K562 (cell line): ENCODE results near the gene UBQLNL. TPM values are rescaled to one million over a fixed set of nuclear protein-coding genes. Genes with fewer than 3 reads are reported as not detected.

Source experiments
- ATAC-seq: fragments of 200-7000 bp; cut with Tn5 transposase; 3 replicates; pipeline ENCODE4 v1.9.1; 2020; ENCODE audit warnings: moderate library complexity
- BruUV-seq: library from RNA; stranded (reverse); fragments of 400-500 nt; replicated peaks from 2 replicates; lab custom pipeline; 2021; lab: Mats Ljungman, UMichigan
- CTCF ChIA-PET: fragments of 300-600 bp; formaldehyde crosslinking; extraction: SDS; loops from one replicate; lab custom pipeline; 2021; ENCODE audit warnings: low intra/inter-chr PET ratio; lab: Yijun Ruan, JAX
- POLR2A ChIA-PET: fragments of 300-600, 350-650 bp; sonication (Branson Sonifier 250); formaldehyde crosslinking; extraction: SDS; loops from one replicate; lab custom pipeline; 2021; ENCODE audit warnings: antibody characterized with exemption, inconsistent platforms; lab: Yijun Ruan, JAX
- DNase-seq, 4 experiments: peaks; one replicate each; pipeline versions ENCODE4 v3.0.0 to v3.0.0-alpha.2; 2011 to 2018; ENCODE audit warnings: low spot score in 3 of 4, mixed read lengths in 3 of 4; ENCODE audit errors: extremely low read depth in 1 of 4
- FAIRE-seq: peaks from 2 replicates; lab custom pipeline; 2011; peaks lifted over from hg19 to GRCh38; lab: Jason Lieb, UNC
- H2AFZ ChIP-seq: 2 replicates; pipeline ENCODE4 v1.6.0; 2011; ENCODE audit warnings: low read depth, low read length, control low read depth, inconsistent platforms
- H3K27ac ChIP-seq: fragments of 200-600 bp; 3 replicates; pipeline ENCODE4 v1.8.0; 2011; ENCODE audit warnings: low read depth, mild to moderate bottlenecking, control low read depth, inconsistent platforms, low read length, moderate library complexity, mixed read lengths; ENCODE audit errors: extremely low read depth
- H3K27me3 ChIP-seq, 2 experiments: fragments of 300-600 bp in 1 of 2; 2 replicates in 1 of 2; 3 replicates in 1 of 2; pipeline versions ENCODE4 v1.6.0 to v1.8.0; 2011; ENCODE audit warnings: inconsistent platforms in 2 of 2, low read length in 2 of 2, mild to moderate bottlenecking in 1 of 2, mixed read lengths in 1 of 2, moderate library complexity in 1 of 2; ENCODE audit not compliant: control insufficient read depth in 2 of 2, insufficient read depth in 2 of 2
- H3K36me3 ChIP-seq: fragments of 300-600 bp; 3 replicates; pipeline ENCODE4 v1.8.0; 2011; ENCODE audit warnings: mild to moderate bottlenecking, low read length, inconsistent platforms; ENCODE audit not compliant: control insufficient read depth, insufficient read depth
- H3K4me1 ChIP-seq, 2 experiments: fragments of 200-600 bp in 1 of 2; replicated peaks in 1 of 2; 2 replicates in 1 of 2; 3 replicates in 1 of 2; pipeline versions ENCODE4 v1.5.1 to v1.8.0; 2011; ENCODE audit warnings: inconsistent platforms in 2 of 2, low read length in 2 of 2, mild to moderate bottlenecking in 1 of 2, mixed read lengths in 1 of 2, moderate library complexity in 1 of 2; ENCODE audit not compliant: control insufficient read depth in 2 of 2, insufficient read depth in 2 of 2
- H3K4me2 ChIP-seq: 2 replicates; pipeline ENCODE4 v1.6.1; 2011; ENCODE audit warnings: low read length, control low read depth, inconsistent platforms, mixed read lengths; ENCODE audit not compliant: insufficient read depth
- H3K4me3 ChIP-seq: fragments of 200-600 bp; sonication (generic), shearing (Covaris generic); 2 replicates; pipeline ENCODE4 v1.5.1; 2016; ENCODE audit warnings: control low read depth, inconsistent platforms
- H3K79me2 ChIP-seq: fragments of 200-600 bp; 3 replicates; pipeline ENCODE4 v1.8.0; 2011; ENCODE audit warnings: low read length, inconsistent platforms; ENCODE audit not compliant: control insufficient read depth, insufficient read depth
- H3K9ac ChIP-seq, 2 experiments: 2 replicates each; pipeline versions ENCODE4 v1.6.0 to v1.6.1; 2011; ENCODE audit warnings: low read depth in 2 of 2, low read length in 2 of 2, control low read depth in 1 of 2, inconsistent platforms in 1 of 2, mild to moderate bottlenecking in 1 of 2, mixed read lengths in 1 of 2; ENCODE audit not compliant: insufficient read depth in 1 of 2
- H3K9me1 ChIP-seq: one replicate; pipeline ENCODE4 v1.6.0; 2011; ENCODE audit warnings: inconsistent platforms, mild to moderate bottlenecking, low read length, moderate library complexity; ENCODE audit not compliant: control insufficient read depth, insufficient read depth
- H3K9me3 ChIP-seq: replicated peaks from 2 replicates; pipeline ENCODE4 v1.5.1; 2011; ENCODE audit warnings: low read depth, low read length, inconsistent platforms; ENCODE audit not compliant: control insufficient read depth, insufficient read depth
- H4K20me1 ChIP-seq: replicated peaks from 2 replicates; pipeline ENCODE4 v1.6.1; 2011; ENCODE audit warnings: low read length, inconsistent platforms, mixed read lengths; ENCODE audit not compliant: control insufficient read depth, insufficient read depth
- ATF7 ChIP-seq: fragments of 450-650 bp; IDR thresholded peaks from 2 replicates; pipeline ENCODE4 v1.7.1; 2014; ENCODE audit warnings: mild to moderate bottlenecking, moderate library complexity
- EWSR1 ChIP-seq: fragments of 450-650 bp; IDR thresholded peaks from 2 replicates; pipeline ENCODE4 v1.6.1; 2018; ENCODE audit warnings: borderline replicate concordance, mild to moderate bottlenecking, low read depth, moderate library complexity; ENCODE audit not compliant: partially characterized antibody
- NFATC3 ChIP-seq: fragments of 450-650 bp; IDR thresholded peaks from 2 replicates; pipeline ENCODE4 v1.6.1; 2017; ENCODE audit warnings: mild to moderate bottlenecking
- NFRKB ChIP-seq: fragments of 450-650 bp; IDR thresholded peaks from 2 replicates; pipeline ENCODE4 v1.6.1; 2016; ENCODE audit warnings: low read depth
- NUFIP1 ChIP-seq: fragments of 450-650 bp; IDR thresholded peaks from 2 replicates; pipeline ENCODE4 v1.6.1; 2018; ENCODE audit not compliant: partially characterized antibody
- PHF8 ChIP-seq: fragments of 200-600 bp; sonication (generic); IDR thresholded peaks from 2 replicates; pipeline ENCODE4 v1.6.1; 2012; ENCODE audit warnings: mixed run types, mild to moderate bottlenecking, inconsistent platforms, low read length, moderate library complexity, borderline replicate concordance
- TEAD2 ChIP-seq: fragments of 450-650 bp; IDR thresholded peaks from 2 replicates; pipeline ENCODE4 v1.6.1; 2016; ENCODE audit warnings: missing genetic modification characterization, control low read depth, missing compliant biosample characterization
- XRCC4 ChIP-seq: IDR thresholded peaks from one replicate; pipeline ENCODE4 v1.6.1; 2011; ENCODE audit not compliant: insufficient read depth, insufficient read length; ENCODE audit errors: extremely low read depth
- ZNF12 ChIP-seq: sonication (generic); formaldehyde crosslinking; IDR thresholded peaks from 2 replicates; pipeline ENCODE4 v1.4.0; 2020; ENCODE audit warnings: mild to moderate bottlenecking, missing genetic modification reagents
- ZNF146 ChIP-seq: IDR thresholded peaks from one replicate; pipeline ENCODE4 v1.6.1; 2018; ENCODE audit warnings: missing compliant biosample characterization; ENCODE audit not compliant: unreplicated experiment
- WGBS: fragments of 100-300 bp; shearing (Covaris generic); methylation state at CpG from one replicate; pipeline ENCODE4 v1.1.6; 2016; ENCODE audit warnings: low coverage, mixed read lengths; ENCODE audit not compliant: insufficient coverage; ENCODE audit errors: missing lambda C conversion rate; 5-methylcytosine and 5-hydroxymethylcytosine counted together
- in situ Hi-C: fragments of 300-500 bp; cut with MboI; formaldehyde crosslinking; loops from 4 replicates; pipeline ENCODE4 v1.15.0; 2018; ENCODE audit warnings: inconsistent platforms, mixed read lengths
- intact Hi-C: fragments of 100-400 bp; cut with micrococcal nuclease; formaldehyde crosslinking; loops from 2 replicates; pipeline ENCODE4 v1.14.2; 2022
- polyA plus RNA-seq, 8 experiments: library from polyadenylated mRNA; depleted of rRNA in 4 of 8; stranded (reverse) in 5 of 8; unstranded in 3 of 8; fragments of >200 nt; fragmentation: Nextera tagmentation in 2 of 8; fragmentation: Illumina TruSeq in 1 of 8; extraction: Ambion mirVana in 2 of 8; extraction: Trizol in 1 of 8; gene quantifications; 2 replicates each; pipeline versions ENCODE4 v1.2.1 to v1.2.3, GENCODE V29; 2011 to 2014; ENCODE audit warnings: inconsistent platforms in 1 of 8, missing spikeins in 1 of 8
- total RNA-seq, 7 experiments: library from RNA; depleted of rRNA in 6 of 7; stranded (reverse); fragments of >200 nt in 6 of 7; fragmentation: Illumina TruSeq in 2 of 7; extraction: Trizol in 2 of 7; gene quantifications; 2 replicates each; pipeline versions ENCODE4 v1.2.1 to v1.2.3, GENCODE V29; 2011 to 2021; ENCODE audit warnings: low replicate concordance in 1 of 7
- TF ChIP-seq, protein P1 (sequence below): sonication (generic); formaldehyde crosslinking; IDR thresholded peaks from 2 replicates; pipeline ENCODE4 v1.8.1; 2023; ENCODE audit warnings: missing genetic modification reagents, mild to moderate bottlenecking, borderline replicate concordance
- TF ChIP-seq, protein P2 (sequence below), 2 experiments: IDR thresholded peaks in 1 of 2; conservative IDR thresholded peaks in 1 of 2; 2 replicates each; pipeline ENCODE4 v1.6.1; 2016; ENCODE audit warnings: low read depth in 2 of 2, mild to moderate bottlenecking in 1 of 2, missing compliant biosample characterization in 1 of 2, missing genetic modification characterization in 1 of 2, moderate library complexity in 1 of 2
- TF ChIP-seq, protein P3 (sequence below): sonication (generic); formaldehyde crosslinking; IDR thresholded peaks from 2 replicates; pipeline ENCODE4 v1.8.0; 2022; ENCODE audit warnings: mild to moderate bottlenecking, missing genetic modification reagents

Gene UBQLNL
- total and polyA plus RNA-seq, 9 of the 15 experiments (the other 6 are each of a cell fraction or from before 2014, with no cell fraction given), result 0.07 to 0.27 (median 0.14) TPM

DNA sequence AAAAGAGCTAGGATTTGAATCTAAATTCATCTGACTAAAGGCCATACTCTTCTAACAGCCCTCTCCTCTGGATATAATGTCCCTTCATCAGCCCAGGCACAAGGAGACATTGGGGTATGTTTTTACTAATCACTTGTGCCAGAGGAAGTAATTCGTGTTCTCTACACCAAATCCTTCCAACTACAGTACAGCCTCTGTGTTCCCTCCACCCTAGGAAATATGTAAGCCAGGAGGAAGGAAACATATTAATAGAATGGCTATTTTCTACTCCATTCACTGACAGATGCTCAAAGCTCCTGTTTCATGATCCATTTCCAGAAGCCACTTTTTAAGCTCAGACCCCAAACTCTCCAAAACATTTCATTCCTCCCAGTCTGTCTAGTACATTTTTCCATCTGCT lies 12.0 kb upstream of the UBQLNL start:
- 9% methylated on average over 1 of the region's 1 CpG for WGBS
- FAIRE-seq, result no peak
- ChIA-PET POLR2A (interaction anchor here (0.9 to 1.3 kb wide), 3 partner anchors 11 to 42 kb away, joined by 3 to 17 read pairs (median 3); no protein-coding TSS in a partner anchor), CTCF (no interaction called here)
- Histone ChIP-seq H3K79me2 (no peaks in the 10 kb centered on the region), H3K9me3 (no peaks in the 10 kb centered on the region), H3K9me1 (no peaks in the 10 kb centered on the region), H4K20me1 (no peaks in the 10 kb centered on the region), H3K4me3 (no peak overlapping the region), H3K4me1 (peaks cover 0 to 26% of the 10 kb centered on the region in 2 experiments; a peak in 4 of 5 replicates), H2AFZ (no peak overlapping the region), H3K27ac (no peak overlapping the region), H3K27me3 (peaks cover 0 to 7% of the 10 kb centered on the region in 2 experiments; a peak in 1 of 5 replicates), H3K36me3 (no peaks in the 10 kb centered on the region), H3K4me2 (no peak overlapping the region), H3K9ac (no peak overlapping the region)
- no peak for DNase-seq
- in situ Hi-C loops, result no loop called here
- no TSS peak for BruUV-seq
- ATAC-seq, result no peak
- intact Hi-C loops, result no loop called here
- TF ChIP-seq EWSR1, result no peak
- TF ChIP-seq, protein P1, sequence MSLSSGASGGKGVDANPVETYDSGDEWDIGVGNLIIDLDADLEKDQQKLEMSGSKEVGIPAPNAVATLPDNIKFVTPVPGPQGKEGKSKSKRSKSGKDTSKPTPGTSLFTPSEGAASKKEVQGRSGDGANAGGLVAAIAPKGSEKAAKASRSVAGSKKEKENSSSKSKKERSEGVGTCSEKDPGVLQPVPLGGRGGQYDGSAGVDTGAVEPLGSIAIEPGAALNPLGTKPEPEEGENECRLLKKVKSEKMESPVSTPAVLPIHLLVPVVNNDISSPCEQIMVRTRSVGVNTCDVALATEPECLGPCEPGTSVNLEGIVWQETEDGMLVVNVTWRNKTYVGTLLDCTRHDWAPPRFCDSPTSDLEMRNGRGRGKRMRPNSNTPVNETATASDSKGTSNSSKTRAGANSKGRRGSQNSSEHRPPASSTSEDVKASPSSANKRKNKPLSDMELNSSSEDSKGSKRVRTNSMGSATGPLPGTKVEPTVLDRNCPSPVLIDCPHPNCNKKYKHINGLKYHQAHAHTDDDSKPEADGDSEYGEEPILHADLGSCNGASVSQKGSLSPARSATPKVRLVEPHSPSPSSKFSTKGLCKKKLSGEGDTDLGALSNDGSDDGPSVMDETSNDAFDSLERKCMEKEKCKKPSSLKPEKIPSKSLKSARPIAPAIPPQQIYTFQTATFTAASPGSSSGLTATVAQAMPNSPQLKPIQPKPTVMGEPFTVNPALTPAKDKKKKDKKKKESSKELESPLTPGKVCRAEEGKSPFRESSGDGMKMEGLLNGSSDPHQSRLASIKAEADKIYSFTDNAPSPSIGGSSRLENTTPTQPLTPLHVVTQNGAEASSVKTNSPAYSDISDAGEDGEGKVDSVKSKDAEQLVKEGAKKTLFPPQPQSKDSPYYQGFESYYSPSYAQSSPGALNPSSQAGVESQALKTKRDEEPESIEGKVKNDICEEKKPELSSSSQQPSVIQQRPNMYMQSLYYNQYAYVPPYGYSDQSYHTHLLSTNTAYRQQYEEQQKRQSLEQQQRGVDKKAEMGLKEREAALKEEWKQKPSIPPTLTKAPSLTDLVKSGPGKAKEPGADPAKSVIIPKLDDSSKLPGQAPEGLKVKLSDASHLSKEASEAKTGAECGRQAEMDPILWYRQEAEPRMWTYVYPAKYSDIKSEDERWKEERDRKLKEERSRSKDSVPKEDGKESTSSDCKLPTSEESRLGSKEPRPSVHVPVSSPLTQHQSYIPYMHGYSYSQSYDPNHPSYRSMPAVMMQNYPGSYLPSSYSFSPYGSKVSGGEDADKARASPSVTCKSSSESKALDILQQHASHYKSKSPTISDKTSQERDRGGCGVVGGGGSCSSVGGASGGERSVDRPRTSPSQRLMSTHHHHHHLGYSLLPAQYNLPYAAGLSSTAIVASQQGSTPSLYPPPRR (CRISPR knock-in tag), result no peak
- no peak for TF ChIP-seq ZNF146 (CRISPR knock-in tag)
- no peak for TF ChIP-seq NUFIP1
- TF ChIP-seq XRCC4, result no peak
- no peak for TF ChIP-seq PHF8
- TF ChIP-seq ATF7, result no peak
- TF ChIP-seq ZNF12 (CRISPR knock-in tag), result no peak
- no peak for TF ChIP-seq TEAD2
- TF ChIP-seq, protein P2, sequence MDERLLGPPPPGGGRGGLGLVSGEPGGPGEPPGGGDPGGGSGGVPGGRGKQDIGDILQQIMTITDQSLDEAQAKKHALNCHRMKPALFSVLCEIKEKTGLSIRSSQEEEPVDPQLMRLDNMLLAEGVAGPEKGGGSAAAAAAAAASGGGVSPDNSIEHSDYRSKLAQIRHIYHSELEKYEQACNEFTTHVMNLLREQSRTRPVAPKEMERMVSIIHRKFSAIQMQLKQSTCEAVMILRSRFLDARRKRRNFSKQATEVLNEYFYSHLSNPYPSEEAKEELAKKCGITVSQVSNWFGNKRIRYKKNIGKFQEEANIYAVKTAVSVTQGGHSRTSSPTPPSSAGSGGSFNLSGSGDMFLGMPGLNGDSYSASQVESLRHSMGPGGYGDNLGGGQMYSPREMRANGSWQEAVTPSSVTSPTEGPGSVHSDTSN (CRISPR knock-in tag; IDR thresholded peaks at IDR 0.05; ENCODE audit: low read depth), result no peak
- TF ChIP-seq, protein P2 (tag; conservative IDR thresholded peaks at IDR 0.05; ENCODE audit: low read depth), result no peak
- TF ChIP-seq, protein P3, sequence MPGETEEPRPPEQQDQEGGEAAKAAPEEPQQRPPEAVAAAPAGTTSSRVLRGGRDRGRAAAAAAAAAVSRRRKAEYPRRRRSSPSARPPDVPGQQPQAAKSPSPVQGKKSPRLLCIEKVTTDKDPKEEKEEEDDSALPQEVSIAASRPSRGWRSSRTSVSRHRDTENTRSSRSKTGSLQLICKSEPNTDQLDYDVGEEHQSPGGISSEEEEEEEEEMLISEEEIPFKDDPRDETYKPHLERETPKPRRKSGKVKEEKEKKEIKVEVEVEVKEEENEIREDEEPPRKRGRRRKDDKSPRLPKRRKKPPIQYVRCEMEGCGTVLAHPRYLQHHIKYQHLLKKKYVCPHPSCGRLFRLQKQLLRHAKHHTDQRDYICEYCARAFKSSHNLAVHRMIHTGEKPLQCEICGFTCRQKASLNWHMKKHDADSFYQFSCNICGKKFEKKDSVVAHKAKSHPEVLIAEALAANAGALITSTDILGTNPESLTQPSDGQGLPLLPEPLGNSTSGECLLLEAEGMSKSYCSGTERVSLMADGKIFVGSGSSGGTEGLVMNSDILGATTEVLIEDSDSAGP (CRISPR knock-in tag), result no peak
- no peak for TF ChIP-seq NFRKB
- TF ChIP-seq NFATC3, result no peak
